Measurements from ENCODE around the gene TMEM87A.
"Not testable (repeated sequence)": the region's sequence is repeated elsewhere in the genome, so short reads cannot be mapped to it uniquely, and the experiment has no call there.

TMEM87A gene

GRCh38 chr15:42272939-42273899, at the start of gene TMEM87A, which contains the start of gene GANC:
Gene TMEM87A (minus strand): TSS chr15:42273433. CDS start chr15:42273398, 35 bp downstream.
Gene GANC (plus strand): TSS chr15:42273201. CDS start chr15:42274482, 1,281 bp downstream.
- DNase-seq: peak; percentile 99

DNA sequence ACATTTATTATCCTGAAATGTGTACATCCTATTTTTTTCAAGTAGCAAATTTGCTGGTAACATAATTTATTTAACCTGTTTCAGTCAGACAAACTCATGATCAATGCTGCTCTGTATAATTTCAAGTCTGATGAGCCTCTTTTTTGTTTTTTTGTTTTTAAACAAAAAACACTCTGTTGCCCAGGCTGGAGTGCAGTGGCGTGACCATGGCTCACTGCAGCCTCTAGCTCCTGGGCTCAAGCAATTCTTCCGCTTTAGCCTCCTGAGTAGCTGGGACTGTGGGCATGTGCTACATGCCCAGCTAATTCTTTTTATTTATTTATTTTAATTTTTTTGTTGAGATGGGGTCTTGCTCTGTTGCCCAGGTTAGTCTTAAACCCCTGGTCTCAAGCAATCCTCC, 46.0 kb upstream of the TMEM87A start:
- no peak for DNase-seq

- DNase-seq: not testable (repeated sequence)
Observed at GRCh38 chr15:42316282-42316805, 43.1 kb upstream of the TMEM87A start.

- peak; percentile 98 for DNase-seq
Observed at GRCh38 chr15:42315521-42315920, 42.3 kb upstream of the TMEM87A start.

DNA sequence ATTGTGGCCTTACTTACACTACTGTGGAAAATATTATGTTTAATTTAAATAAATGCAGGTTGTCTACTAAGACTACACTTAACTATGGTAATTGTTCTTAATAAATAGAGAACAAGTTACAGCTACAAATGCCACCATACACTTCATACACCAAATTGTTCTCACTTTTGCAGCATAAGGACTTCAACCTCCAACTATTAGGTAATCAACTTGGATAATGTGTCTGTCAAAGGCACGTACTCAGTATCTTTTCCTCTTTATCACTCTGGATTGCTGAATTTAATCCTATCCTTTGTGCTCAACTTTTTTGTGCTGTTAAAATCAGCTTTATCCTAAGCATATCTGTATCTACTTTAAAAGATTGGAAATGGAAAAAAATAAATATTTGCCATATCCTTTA, 41.6 kb upstream of the TMEM87A start:
- peak; percentile 10 for DNase-seq

GRCh38 chr15:42313463-42313862, 40.2 kb upstream of the TMEM87A start:
- peak; percentile 29 for DNase-seq

DNA sequence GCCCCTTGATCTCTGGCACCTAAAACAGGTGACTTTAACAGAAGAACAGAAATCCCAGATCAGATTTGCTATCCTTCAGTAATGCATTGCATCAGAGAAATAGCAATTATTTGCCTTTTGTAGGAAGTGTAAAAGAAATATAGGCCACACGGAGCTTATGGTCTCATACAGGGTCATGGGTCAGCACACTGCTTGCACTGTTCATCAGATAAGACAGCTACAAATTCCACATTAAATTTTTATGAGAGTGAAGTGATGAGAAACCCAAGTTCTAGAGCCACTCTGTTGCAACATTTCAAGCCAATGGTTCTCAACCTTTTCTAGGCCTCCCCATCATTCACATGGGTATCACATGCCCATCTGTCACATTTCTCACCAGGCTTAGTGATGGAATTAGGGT, 33.4 kb upstream of the TMEM87A start:
- DNase-seq: no peak

GRCh38 chr15:42301004-42301403, 27.8 kb upstream of the TMEM87A start:
- DNase-seq: not testable (repeated sequence)

DNA sequence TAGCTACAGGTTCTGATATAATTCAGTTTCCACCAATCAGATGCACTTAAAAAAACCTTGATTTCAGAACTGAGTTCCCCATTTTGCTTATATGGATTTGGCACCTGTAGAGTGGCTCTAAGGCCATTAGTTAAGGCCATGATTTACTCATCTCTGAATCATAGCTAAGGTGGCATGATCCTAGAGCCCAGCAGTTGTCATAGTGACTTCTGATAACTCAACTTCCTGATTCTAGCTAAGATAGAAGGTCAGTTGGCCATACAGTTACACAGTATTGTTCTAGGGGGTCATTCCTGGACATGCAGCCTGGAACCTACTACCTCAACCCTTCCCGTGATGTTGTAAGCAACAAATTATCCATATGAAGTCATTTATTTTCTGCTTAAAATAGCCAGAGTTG, 15.9 kb upstream of the TMEM87A start:
- DNase-seq: no peak

- no peak for DNase-seq
Observed at GRCh38 chr15:42287931-42288330, 14.7 kb upstream of the TMEM87A start.

GRCh38 chr15:42286445-42287029, 13.3 kb upstream of the TMEM87A start:
- no peak for DNase-seq

DNA sequence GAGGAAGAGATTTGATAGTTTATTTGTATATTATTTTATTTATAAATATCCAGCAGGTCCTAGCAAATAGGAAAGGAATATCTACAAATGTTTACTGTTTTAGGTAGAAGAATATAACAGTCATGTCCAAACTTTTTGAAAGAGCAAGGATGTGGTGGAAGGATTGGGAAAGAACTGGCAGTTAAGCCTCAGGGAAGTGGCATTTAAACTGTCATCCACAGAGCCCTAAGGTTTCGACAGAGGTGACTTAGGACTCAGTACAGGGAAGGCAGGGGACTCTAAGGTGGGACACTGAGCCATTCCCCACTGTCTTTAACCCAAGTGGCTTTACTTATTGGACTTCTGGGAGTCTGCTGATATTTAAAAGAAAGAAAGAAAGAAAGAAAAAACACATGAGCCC, 11.8 kb upstream of the TMEM87A start:
- DNase-seq: no peak

DNA sequence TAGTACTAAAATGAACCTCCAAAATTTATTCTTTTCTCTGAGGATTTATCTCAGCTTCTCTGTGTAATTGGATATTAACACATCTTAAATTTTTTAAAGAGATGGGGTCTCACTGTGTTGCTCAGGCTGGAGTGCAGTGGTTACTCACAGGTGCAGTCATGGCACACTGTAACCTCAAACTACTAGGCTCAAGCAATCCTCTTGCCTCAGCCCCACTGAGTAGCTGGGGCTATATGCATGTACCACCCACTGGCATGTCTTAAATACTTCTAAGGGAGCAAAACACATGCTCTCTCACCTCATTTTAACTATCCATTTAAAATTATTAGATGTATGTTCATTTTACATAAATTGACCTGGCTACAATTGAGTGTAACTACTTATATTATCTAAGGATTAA, 11.3 kb upstream of the TMEM87A start:
- no peak for DNase-seq

DNA sequence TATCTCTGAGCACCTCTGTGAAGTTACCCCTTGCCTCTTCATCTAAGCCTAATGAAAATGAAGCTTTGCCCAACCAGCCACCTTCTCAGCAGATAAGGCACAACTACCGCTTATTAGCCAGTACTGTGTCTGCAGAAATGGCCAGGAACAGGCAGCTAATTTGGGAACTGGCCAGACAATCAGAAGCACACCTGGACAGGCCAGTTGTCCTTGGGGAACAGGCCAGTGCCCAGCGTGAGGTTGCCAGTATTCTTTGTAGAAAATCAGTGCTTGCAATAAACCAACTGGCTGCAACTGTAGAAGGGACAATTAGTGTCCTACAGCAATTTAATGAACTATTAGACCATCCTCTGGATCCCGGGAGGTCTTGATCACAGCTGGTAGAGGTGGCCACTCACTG, 10.4 kb upstream of the TMEM87A start:
- no peak for DNase-seq

- DNase-seq: no peak
Observed at GRCh38 chr15:42282926-42283325, 9.7 kb upstream of the TMEM87A start.

GRCh38 chr15:42282344-42282743, 9.1 kb upstream of the TMEM87A start:
- DNase-seq: no peak

- no peak for DNase-seq
Observed at GRCh38 chr15:42279234-42279723, 6.0 kb upstream of the TMEM87A start.

GRCh38 chr15:42276762-42277161, 3.5 kb upstream of the TMEM87A start:
- DNase-seq: no peak

DNA sequence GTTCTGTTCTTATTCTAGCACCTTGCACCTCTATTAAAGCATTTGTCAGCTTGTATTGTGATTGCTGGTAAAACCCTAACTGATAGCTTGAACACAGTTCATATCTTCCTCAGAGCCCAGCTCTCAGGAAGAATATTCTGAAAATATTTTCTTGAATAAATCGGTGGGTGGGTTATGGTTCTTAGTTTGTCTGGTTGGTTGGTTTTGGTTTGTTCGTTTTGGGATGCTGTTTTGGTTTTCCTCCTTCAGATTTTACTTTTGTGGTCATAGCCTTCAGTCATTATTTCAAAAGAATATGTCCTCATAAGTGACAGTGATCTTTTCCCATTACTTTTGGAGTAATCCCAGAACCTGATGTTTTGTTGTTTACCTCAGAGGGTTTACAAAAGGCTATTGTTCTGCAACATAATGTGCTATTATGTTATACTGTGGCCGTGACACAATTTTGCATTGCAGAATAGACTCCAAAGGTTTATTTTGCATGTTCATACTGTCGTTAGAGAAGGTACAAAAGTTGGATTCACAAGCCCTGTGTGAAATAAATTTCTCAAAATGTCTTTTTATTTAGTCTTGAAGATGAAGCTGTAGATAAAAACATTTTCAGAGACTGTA, 2.7 kb upstream of the TMEM87A start:
- no peak for DNase-seq

GRCh38 chr15:42274702-42274989, 1.4 kb upstream of the TMEM87A start:
- DNase-seq: no peak

GRCh38 chr15:42273900-42274701, 868 bp upstream of the TMEM87A start:
- DNase-seq: peak; percentile 69

DNA sequence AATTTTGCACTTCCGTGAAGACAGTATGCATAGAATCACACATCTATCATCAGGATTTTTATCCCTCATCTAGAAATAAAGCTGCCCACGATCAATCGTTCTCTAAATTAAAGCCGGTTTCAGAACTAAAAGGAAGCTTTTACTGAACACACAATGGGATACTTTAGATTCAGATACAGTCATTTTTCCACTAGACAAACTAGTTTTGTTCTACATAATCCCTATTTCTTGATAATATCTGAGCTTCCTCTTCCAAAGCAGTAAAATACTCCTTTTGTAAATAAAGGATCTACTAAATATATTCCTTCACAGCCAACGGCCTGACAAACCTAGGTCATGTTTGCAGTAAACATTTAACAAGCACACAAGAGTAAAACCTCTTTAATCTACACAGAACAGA, 2.2 kb downstream of the TMEM87A start:
- DNase-seq: no peak

GRCh38 chr15:42270551-42270950, 2.7 kb downstream of the TMEM87A start:
- no peak for DNase-seq
